Choroid plexus epithelial cell (primary cell): ENCODE data around the gene FCGR3B.
"Not testable (repeated sequence)": the region's sequence is repeated elsewhere in the genome, so short reads cannot be mapped to it uniquely, and the experiment has no call there.

ENCODE experiments used
- DNase-seq: peaks from one replicate; pipeline ENCODE4 v3.0.0-alpha.2; 2010; ENCODE audit warnings: low read depth
- H3K4me3 ChIP-seq: 2 replicates; pipeline ENCODE4 v1.5.1; 2011; ENCODE audit warnings: low read depth, mild to moderate bottlenecking, control low read depth, low read length, moderate library complexity

FCGR3B gene

DNA sequence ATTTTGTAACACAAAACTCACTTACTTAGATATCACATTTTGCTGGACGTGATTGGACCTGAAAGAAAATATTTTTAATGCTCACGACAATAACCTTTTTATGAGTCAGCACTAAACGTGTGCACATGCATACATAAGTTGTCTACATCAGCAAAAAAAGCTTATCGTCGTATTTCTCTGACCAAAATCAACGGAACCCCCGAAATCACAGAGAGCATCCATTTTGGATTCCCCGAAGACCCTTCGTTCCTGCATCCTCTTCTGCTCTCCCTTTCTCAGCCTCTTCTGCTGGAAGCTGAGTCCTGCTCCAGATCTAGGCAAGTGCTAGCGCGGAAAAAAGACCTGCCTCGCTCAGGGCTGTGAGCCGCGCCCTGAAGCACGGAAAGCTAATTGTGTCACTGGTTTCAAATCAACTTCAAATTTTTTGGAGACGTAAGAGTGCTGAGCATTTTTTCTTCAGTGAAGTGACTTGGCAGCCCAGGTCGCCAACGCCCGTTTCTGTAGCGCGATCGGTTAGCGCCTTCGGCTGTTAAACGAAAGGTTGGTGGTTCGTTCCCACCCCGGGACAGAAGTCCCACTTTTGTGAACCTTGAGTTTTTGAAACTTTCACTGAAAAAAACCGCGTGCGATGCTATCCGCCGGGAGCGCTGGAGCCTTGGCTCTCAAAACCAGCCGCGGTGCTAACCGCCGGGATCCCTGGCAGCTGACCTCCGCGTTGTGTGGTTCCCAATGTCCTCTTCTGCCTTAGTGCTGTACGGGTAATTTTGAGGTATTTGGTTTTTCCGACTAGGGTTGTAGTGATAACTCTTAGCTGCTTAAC lies 9.6 kb downstream of the FCGR3B start:
- peak; percentile 84 for DNase-seq
- H3K4me3 ChIP-seq: peak overlapping the region; percentile 58

DNA sequence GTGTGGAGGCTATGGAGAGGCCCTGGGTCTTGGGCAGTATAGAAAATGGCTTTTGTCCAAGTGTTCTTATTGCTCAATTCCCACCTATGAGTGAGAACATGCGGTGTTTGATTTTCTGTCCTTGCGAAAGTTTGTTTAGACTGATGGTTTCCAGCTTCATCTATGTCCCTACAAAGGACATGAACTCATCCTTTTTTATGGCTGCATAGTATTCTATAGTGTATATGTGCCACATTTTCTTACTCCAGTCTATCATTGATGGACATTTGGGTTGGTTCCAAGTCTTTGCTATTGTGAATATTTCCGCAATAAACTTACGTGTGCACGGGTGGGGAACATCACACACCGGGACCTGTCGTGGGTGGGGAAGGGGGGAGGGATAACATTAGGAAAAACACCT lies 10.6 kb downstream of the FCGR3B start:
- not testable (repeated sequence) for DNase-seq, H3K4me3 ChIP-seq

- not testable (repeated sequence) for H3K4me3 ChIP-seq
Measured at GRCh38 chr1:161618517-161618916, 12.5 kb downstream of the FCGR3B start.

DNA sequence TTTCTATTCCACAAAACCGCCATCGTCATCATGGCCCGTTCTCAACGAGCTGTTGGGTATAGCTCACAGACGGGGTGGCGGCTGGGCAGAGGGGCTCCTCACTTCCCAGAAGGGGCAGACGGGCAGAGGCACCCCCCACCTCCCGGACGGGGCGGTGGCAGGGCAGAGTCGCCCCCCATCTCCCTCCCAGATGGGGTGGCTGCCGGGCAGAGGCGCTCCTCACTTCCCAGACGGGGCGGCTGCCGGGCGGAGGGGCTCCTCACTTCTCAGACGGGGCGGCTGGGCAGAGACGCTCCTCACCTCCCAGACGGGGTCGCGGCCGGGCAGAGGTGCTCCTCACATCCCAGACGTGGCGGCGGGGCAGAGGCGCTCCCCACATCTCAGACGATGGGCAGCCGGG lies 14.6 kb downstream of the FCGR3B start:
- DNase-seq, H3K4me3 ChIP-seq: not testable (repeated sequence)

More at GRCh38 chr1:161618517-161618916, 12.5 kb downstream of the FCGR3B start:
- not testable (repeated sequence) for DNase-seq

DNA sequence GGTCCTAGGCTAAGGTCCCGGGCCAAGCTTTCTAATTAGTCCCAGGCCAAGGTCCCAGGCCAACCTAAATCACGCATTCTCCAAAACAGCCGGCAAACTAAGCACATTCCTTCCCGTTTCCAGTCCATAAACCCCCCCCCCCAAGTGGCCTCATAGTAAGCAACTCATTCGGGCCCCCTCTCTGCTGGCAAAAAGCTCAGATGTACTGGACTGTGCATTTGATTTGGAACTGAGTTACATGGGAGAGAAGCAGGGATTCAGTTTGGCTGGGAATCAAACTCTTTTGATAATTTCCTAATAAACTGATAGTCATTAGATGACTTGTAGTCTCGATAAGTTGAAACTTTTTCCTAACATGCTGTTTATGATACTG lies 17.8 kb downstream of the FCGR3B start:
- peak overlapping the region; percentile 25 for H3K4me3 ChIP-seq
- peak; percentile 24 for DNase-seq

DNA sequence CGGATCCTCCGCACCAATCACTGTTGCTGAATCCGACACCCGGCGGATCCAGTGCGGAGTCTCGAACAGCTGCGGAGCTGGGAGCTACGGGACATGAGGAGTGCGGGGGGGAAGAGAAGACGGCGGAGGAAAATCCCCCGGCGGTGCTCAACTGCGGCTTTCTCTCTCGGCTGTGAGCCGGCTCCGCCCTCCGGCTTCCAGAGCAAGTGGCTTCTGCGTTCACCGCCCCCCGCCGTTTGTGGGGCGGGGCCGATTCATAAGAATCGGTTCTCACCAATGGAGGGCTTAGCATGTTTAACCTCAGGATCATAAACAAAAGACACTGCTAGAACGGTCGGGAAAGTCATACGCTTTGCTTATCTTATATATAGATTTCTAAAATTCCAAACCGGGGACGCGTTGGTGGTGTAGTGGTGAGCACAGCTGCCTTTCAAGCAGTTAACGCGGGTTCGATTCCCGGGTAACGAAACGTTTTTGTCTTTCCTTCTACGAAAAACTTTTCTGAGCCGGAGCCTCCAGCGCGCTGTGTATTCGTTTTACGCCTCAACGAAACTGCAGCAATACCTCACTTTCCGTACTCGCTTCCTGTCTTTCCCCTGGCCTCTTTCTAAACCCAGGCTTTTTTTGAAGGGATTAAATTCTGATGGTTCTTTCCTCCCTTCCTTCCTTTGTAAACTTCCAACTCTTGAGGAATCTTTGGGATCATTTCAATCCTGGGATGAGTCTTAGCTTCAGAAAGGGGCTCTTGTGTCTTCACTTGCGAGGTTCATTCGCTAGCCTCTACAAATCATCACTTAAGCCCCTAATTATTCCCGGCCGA lies 18.4 kb downstream of the FCGR3B start:
- DNase-seq: peak; percentile 98
- peak overlapping the region; percentile 59 for H3K4me3 ChIP-seq

GRCh38 chr1:161611866-161612321 lies 19.1 kb downstream of the FCGR3B start:
- DNase-seq: peak; percentile 56
- peak overlapping the region; percentile 59 for H3K4me3 ChIP-seq

DNA sequence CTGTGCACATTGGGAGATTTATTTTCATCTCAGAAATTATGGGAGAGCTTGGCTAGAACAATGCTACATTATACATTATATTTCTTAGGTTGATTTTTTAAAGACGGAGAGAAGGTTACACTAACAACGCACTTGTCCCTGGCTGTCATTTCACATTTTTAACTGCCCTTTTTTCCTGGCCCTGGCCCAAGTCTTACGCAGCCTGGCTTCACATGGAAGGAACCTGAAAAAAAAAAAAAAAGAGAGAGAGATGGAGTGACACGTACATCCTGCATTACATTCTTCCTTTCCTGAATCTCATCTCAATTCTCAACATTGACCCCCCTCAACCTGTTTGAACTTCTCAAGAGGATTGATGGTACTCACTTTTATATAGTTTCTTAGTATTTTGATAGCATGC lies 20.8 kb downstream of the FCGR3B start:
- DNase-seq, H3K4me3 ChIP-seq: not testable (repeated sequence)

DNA sequence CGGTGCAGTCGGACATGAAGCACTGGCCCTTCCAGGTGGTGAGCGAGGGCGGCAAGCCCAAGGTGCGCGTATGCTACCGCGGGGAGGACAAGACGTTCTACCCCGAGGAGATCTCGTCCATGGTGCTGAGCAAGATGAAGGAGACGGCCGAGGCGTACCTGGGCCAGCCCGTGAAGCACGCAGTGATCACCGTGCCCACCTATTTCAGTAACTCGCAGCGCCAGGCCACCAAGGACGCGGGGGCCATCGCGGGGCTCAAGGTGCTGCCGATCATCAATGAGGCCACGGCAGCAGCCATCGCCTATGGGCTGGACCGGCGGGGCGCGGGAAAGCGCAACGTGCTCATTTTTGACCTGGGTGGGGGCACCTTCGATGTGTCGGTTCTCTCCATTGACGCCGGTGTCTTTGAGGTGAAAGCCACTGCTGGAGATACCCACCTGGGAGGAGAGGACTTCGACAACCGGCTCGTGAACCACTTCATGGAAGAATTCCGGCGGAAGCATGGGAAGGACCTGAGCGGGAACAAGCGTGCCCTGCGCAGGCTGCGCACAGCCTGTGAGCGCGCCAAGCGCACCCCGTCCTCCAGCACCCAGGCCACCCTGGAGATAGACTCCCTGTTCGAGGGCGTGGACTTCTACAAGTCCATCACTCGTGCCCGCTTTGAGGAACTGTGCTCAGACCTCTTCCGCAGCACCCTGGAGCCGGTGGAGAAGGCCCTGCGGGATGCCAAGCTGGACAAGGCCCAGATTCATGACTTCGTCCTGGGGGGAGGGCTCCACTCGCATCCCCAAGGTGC lies 24.2 kb downstream of the FCGR3B start:
- H3K4me3 ChIP-seq, DNase-seq: not testable (repeated sequence)

DNA sequence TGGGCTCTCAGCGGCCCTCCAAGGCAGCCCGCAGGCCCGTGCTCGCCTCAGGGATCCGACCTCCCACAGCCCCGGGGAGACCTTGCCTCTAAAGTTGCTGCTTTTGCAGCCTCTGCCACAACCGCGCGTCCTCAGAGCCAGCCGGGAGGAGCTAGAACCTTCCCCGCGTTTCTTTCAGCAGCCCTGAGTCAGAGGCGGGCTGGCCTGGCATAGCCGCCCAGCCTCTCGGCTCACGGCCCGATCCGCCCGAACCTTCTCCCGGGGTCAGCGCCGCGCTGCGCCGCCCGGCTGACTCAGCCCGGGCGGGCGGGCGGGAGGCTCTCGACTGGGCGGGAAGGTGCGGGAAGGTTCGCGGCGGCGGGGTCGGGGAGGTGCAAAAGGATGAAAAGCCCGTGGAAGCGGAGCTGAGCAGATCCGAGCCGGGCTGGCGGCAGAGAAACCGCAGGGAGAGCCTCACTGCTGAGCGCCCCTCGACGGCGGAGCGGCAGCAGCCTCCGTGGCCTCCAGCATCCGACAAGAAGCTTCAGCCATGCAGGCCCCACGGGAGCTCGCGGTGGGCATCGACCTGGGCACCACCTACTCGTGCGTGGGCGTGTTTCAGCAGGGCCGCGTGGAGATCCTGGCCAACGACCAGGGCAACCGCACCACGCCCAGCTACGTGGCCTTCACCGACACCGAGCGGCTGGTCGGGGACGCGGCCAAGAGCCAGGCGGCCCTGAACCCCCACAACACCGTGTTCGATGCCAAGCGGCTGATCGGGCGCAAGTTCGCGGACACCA lies 25.0 kb downstream of the FCGR3B start:
- H3K4me3 ChIP-seq: peak overlapping the region; percentile 43
- DNase-seq: peak; percentile 70

DNA sequence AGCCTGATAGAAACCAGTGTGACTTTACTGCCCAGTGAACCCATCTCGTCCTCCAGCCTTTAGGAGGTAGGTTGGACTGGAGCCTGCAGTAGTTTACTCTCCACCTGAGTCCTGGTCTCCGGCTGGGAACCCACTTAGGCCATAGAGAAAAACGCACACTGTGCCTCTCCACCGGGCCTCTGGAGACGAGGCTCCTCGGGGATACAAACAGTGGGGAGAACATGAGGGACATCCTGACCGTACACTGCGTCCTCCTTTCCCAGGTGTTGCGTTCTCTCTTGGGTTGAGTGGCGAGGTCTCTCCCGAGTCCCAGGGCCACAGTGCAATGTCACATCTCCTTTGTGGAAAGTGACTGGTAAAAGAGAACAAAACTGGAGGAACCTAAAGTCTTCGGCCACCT lies 26.0 kb downstream of the FCGR3B start:
- not testable (repeated sequence) for H3K4me3 ChIP-seq, DNase-seq

- not testable (repeated sequence) for DNase-seq, H3K4me3 ChIP-seq
Measured at GRCh38 chr1:161597077-161597476, 33.9 kb downstream of the FCGR3B start.

GRCh38 chr1:161595583-161595982 lies 35.4 kb downstream of the FCGR3B start:
- peak; percentile 13 for DNase-seq
- H3K4me3 ChIP-seq: not testable (repeated sequence)

DNA sequence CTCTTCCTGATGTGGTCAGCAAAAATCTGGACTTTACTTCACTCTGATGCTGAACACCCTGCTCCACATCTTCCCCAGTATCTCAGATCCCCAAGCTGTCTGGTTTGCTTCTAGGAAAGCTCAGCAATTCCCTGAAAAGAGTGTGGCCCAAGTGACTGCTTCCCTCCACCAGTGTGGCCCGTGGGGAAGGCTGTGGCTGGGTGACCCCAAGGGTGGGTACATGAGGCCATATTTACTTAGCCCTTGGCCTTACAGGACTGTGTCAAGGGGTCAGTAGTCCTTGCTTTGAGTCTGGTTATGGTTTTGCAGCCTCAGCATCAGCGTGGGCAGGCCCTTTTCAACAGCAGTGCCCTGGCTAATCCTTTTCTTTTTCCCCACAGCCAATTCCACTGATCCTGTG lies 35.8 kb downstream of the FCGR3B start:
- not testable (repeated sequence) for DNase-seq, H3K4me3 ChIP-seq

DNA sequence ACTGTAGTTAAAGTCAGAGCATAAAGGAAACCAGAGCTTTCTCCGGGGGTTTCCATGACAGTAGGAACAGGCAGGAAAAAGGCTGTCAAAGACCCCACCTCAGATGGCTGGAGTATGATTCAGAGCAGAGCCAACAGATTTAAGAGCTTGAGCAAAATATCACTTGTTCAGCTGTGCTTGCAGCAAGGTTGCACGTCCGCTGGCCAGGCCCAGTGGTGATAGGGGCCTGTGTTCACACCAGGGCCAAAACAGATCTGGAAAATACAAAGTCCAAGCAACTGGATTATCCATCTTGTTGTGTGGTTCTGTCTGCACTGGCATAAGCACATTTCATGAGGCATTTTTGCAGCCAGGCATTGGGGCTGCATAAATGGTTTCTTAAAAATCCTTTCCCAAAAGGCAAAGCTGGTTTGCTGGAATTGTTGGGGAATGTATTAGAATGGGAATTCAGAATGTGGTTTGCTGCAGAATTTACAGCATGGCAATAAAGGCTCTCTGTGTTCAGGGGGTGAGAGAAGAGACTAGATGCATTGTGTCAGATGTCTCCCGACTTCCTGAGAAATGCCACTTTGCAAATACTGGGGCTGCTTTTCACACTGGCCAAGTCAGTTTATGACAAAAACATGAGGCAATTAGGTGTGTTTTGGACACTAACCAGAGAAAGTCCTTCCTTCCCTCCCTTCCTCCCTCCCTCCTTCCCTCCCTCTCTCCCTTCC lies 36.5 kb downstream of the FCGR3B start:
- not testable (repeated sequence) for H3K4me3 ChIP-seq, DNase-seq

DNA sequence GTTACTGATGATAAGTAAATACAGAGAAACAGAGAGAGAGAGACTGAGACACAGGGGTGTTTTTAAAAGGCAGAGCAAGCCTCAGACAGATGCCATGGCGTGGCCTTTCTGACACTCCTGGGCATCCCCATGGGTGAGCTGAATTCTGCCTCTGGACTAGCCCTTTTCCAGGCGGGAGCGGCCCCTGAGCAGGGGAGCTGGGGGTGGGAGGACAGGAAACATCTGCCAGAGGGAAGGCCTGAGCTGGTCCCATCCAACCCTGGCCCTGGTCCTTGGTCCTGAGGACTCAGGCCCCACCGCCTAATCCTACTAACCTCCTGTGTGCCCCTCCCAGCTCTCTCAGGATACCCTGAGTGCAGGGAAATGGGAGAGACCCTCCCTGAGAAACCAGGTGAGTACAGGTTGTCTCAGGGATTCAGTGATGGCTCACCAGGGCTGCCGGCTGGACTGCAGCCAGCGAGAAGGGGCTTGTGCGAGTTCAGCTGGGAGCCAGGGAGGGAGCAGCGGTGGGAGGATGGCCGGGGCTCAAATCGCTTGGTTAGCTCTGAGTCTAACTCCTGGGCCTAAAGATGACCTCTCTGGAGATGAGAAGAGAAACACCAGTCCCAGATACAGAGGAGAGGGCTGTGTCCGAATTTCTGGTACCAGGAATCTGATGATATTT lies 37.8 kb downstream of the FCGR3B start:
- not testable (repeated sequence) for DNase-seq, H3K4me3 ChIP-seq

- not testable (repeated sequence) for H3K4me3 ChIP-seq
- peak; percentile 1 for DNase-seq
Measured at GRCh38 chr1:161592586-161592985, 38.4 kb downstream of the FCGR3B start.
